Cardiac muscle cell (in vitro differentiated cells and primary cell): Measurements from ENCODE around the gene CBARP. TPM values are rescaled to one million over a fixed set of nuclear protein-coding genes. Genes with fewer than 3 reads are reported as not detected.

Experiments used
- DNase-seq, 2 donors: peaks; one replicate each; pipeline versions ENCODE4 v3.0.0 to v3.0.0-alpha.2; 2010 to 2017; ENCODE audit warnings: low read depth in 1 of 2, low spot score in 1 of 2
- H3K27ac ChIP-seq: fragments of 200-600 bp; sonication (generic); 2 replicates; pipeline ENCODE4 v1.5.1; 2016
- H3K27me3 ChIP-seq: fragments of 200-600 bp; sonication (generic); 2 replicates; pipeline ENCODE4 v1.6.0; 2016; ENCODE audit warnings: control low read depth
- H3K36me3 ChIP-seq: fragments of 200-600 bp; sonication (generic); 2 replicates; pipeline ENCODE4 v1.5.1; 2016; ENCODE audit warnings: control low read depth
- H3K4me1 ChIP-seq: fragments of 200-600 bp; sonication (generic); 2 replicates; pipeline ENCODE4 v1.8.1; 2017; ENCODE audit warnings: low read depth, mild to moderate bottlenecking, mixed run types
- H3K4me3 ChIP-seq: fragments of 200-600 bp; sonication (generic); 2 replicates; pipeline ENCODE4 v1.5.1; 2016; ENCODE audit warnings: mild to moderate bottlenecking
- H3K9me3 ChIP-seq: fragments of 200-600 bp; sonication (generic); 2 replicates; pipeline ENCODE4 v1.5.1; 2017; ENCODE audit warnings: low read depth, mild to moderate bottlenecking, control low read depth
- polyA plus RNA-seq: library from polyadenylated mRNA; unstranded; fragments of >200 nt; fragmentation: Nextera tagmentation; extraction: Ambion mirVana; gene quantifications from 2 replicates; pipeline ENCODE4 v1.2.1, GENCODE V29; 2016
- total RNA-seq: library from RNA; depleted of rRNA; stranded (reverse); fragments of >200 nt; gene quantifications from 2 replicates; pipeline ENCODE4 v1.2.3, GENCODE V29; 2016
- TF ChIP-seq, protein P1 (sequence below): IDR thresholded peaks from 2 replicates; pipeline ENCODE4 v1.5.1; 2012; ENCODE audit warnings: low read depth, mild to moderate bottlenecking, low read length

CBARP gene
- total and polyA plus RNA-seq, 2 experiments from 2014 or later: 22.1 to 29.1 TPM

DNA sequence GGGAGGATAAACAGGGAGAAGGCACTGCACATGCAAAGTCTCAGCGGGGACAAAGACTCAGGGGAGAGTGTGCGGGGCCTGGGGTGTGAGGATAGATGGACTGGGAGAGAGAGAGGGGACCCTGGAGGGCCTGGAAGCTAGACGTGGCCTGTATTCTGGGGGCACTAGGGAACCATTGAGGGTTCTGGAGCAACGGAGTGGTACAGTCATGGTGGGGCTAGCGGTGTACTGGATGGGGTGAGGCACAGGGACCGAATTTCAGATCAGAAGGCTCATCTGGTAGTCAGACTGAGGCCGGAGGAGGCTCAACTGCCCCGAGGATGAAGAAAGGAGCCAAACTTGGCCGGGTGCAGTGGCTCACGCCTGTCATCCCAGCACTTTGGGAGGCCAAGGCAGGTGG, 55.7 kb downstream of the CBARP start:
- TF ChIP-seq, protein P1, sequence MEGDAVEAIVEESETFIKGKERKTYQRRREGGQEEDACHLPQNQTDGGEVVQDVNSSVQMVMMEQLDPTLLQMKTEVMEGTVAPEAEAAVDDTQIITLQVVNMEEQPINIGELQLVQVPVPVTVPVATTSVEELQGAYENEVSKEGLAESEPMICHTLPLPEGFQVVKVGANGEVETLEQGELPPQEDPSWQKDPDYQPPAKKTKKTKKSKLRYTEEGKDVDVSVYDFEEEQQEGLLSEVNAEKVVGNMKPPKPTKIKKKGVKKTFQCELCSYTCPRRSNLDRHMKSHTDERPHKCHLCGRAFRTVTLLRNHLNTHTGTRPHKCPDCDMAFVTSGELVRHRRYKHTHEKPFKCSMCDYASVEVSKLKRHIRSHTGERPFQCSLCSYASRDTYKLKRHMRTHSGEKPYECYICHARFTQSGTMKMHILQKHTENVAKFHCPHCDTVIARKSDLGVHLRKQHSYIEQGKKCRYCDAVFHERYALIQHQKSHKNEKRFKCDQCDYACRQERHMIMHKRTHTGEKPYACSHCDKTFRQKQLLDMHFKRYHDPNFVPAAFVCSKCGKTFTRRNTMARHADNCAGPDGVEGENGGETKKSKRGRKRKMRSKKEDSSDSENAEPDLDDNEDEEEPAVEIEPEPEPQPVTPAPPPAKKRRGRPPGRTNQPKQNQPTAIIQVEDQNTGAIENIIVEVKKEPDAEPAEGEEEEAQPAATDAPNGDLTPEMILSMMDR: no peak

DNA sequence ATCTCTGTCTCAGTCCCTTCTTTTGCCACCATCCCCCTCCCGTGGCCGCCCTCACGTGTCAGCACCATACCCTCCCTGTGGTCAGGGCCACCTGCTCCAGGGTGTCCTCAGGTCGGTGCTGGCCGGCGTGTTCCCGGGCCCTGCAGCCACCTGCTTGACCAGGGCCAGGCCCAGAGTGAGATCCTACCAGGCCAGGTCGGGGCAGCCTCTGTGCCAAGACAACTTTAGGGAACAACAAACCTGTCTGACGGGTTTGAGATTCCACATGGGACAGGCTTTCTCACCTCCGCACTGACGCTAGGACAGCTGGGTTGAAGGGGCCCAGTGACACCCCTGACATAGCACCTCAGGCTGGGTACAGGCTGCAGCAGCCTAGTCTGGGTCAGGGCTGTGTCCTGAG, 56.2 kb downstream of the CBARP start:
- TF ChIP-seq, protein P1: no peak
- H3K27ac ChIP-seq: no peak overlapping the region
- no peak for DNase-seq
- no peaks in the 10 kb centered on the region for H3K27me3 ChIP-seq
- H3K4me3 ChIP-seq: no peak overlapping the region
- H3K9me3 ChIP-seq: no peaks in the 10 kb centered on the region
- H3K4me1 ChIP-seq: no peaks in the 10 kb centered on the region
- H3K36me3 ChIP-seq: no peaks in the 10 kb centered on the region

More for the DNA sequence above, 55.7 kb downstream of the CBARP start:
- Histone ChIP-seq H3K27ac (no peak overlapping the region), H3K4me1 (no peaks in the 10 kb centered on the region), H3K36me3 (no peaks in the 10 kb centered on the region), H3K27me3 (no peaks in the 10 kb centered on the region), H3K4me3 (no peak overlapping the region), H3K9me3 (no peaks in the 10 kb centered on the region)
- DNase-seq: no peak

Other genes with a start within 250 kb of the CBARP start
- gene GRIN3B, start 237.6 kb downstream of the CBARP start, total RNA-seq: 5.4 and 8.5 TPM in 2 replicates
- gene GRIN3B, start 237.6 kb downstream of the CBARP start, polyA plus RNA-seq: 3.0 and 4.9 TPM in 2 replicates
- gene TMEM259, start 216.9 kb downstream of the CBARP start, total RNA-seq: 228 and 370 TPM in 2 replicates
- 403 and 445 TPM in 2 replicates for gene TMEM259, start 216.9 kb downstream of the CBARP start, polyA plus RNA-seq
- gene RNU6-2, start 216.5 kb downstream of the CBARP start, total RNA-seq: not detected in 2 replicates
- not detected in 2 replicates for gene RNU6-2, start 216.5 kb downstream of the CBARP start, polyA plus RNA-seq
- 158 TPM in 2 replicates for gene CNN2, start 211.4 kb downstream of the CBARP start, total RNA-seq
- 183 and 185 TPM in 2 replicates for gene CNN2, start 211.4 kb downstream of the CBARP start, polyA plus RNA-seq
- 43.6 and 44.0 TPM in 2 replicates for gene ABCA7, start 197.9 kb downstream of the CBARP start, total RNA-seq
- 36.8 and 60.4 TPM in 2 replicates for gene ABCA7, start 197.9 kb downstream of the CBARP start, polyA plus RNA-seq
- 88.6 and 133 TPM in 2 replicates for gene ARHGAP45, start 170.8 kb downstream of the CBARP start, total RNA-seq
- 39.3 and 67.5 TPM in 2 replicates for gene ARHGAP45, start 170.8 kb downstream of the CBARP start, polyA plus RNA-seq
- gene POLR2E, start 142.6 kb downstream of the CBARP start, total RNA-seq: 371 and 410 TPM in 2 replicates
- gene POLR2E, start 142.6 kb downstream of the CBARP start, polyA plus RNA-seq: 409 and 487 TPM in 2 replicates
- 759 and 903 TPM in 2 replicates for gene GPX4, start 134.0 kb downstream of the CBARP start, total RNA-seq
- 826 and 860 TPM in 2 replicates for gene GPX4, start 134.0 kb downstream of the CBARP start, polyA plus RNA-seq
- gene SBNO2, start 63.7 kb downstream of the CBARP start, total RNA-seq: 23.0 and 28.5 TPM in 2 replicates
- 6.8 and 11.8 TPM in 2 replicates for gene SBNO2, start 63.7 kb downstream of the CBARP start, polyA plus RNA-seq
- 140 and 180 TPM in 2 replicates for gene STK11, start 32.2 kb downstream of the CBARP start, total RNA-seq
- 122 and 154 TPM in 2 replicates for gene STK11, start 32.2 kb downstream of the CBARP start, polyA plus RNA-seq
- gene ATP5F1D, start 3.7 kb upstream of the CBARP start, total RNA-seq: 188 and 355 TPM in 2 replicates
- 505 and 638 TPM in 2 replicates for gene ATP5F1D, start 3.7 kb upstream of the CBARP start, polyA plus RNA-seq
- gene MIDN, start 10.6 kb upstream of the CBARP start, total RNA-seq: 45.6 and 89.2 TPM in 2 replicates
- gene MIDN, start 10.6 kb upstream of the CBARP start, polyA plus RNA-seq: 58.1 and 76.0 TPM in 2 replicates
- gene CIRBP, start 31.3 kb upstream of the CBARP start, total RNA-seq: 1,112 and 2,236 TPM in 2 replicates
- gene CIRBP, start 31.3 kb upstream of the CBARP start, polyA plus RNA-seq: 716 and 851 TPM in 2 replicates
- gene FAM174C, start 37.5 kb upstream of the CBARP start, total RNA-seq: 31.2 and 44.9 TPM in 2 replicates
- gene FAM174C, start 37.5 kb upstream of the CBARP start, polyA plus RNA-seq: 34.0 and 34.4 TPM in 2 replicates
- 13.0 and 16.9 TPM in 2 replicates for gene EFNA2, start 47.9 kb upstream of the CBARP start, total RNA-seq
- gene EFNA2, start 47.9 kb upstream of the CBARP start, polyA plus RNA-seq: 0.34 and 0.44 TPM in 2 replicates
- 264 and 266 TPM in 2 replicates for gene NDUFS7, start 145.9 kb upstream of the CBARP start, total RNA-seq
- gene NDUFS7, start 145.9 kb upstream of the CBARP start, polyA plus RNA-seq: 455 and 472 TPM in 2 replicates
- 197 and 231 TPM in 2 replicates for gene GAMT, start 163.5 kb upstream of the CBARP start, total RNA-seq
- gene GAMT, start 163.5 kb upstream of the CBARP start, polyA plus RNA-seq: 180 and 231 TPM in 2 replicates
- 103 and 112 TPM in 2 replicates for gene DAZAP1, start 169.6 kb upstream of the CBARP start, total RNA-seq
- gene DAZAP1, start 169.6 kb upstream of the CBARP start, polyA plus RNA-seq: 41.8 and 43.0 TPM in 2 replicates
- gene RPS15, start 200.4 kb upstream of the CBARP start, total RNA-seq: 3,563 and 6,817 TPM in 2 replicates
- 1,008 and 1,129 TPM in 2 replicates for gene RPS15, start 200.4 kb upstream of the CBARP start, polyA plus RNA-seq
- 0.42 and 1.3 TPM in 2 replicates for gene APC2, start 212.1 kb upstream of the CBARP start, total RNA-seq
- 0.27 and 0.94 TPM in 2 replicates for gene APC2, start 212.1 kb upstream of the CBARP start, polyA plus RNA-seq
- 52.4 and 81.5 TPM in 2 replicates for gene C19orf25, start 241.2 kb upstream of the CBARP start, total RNA-seq
- gene C19orf25, start 241.2 kb upstream of the CBARP start, polyA plus RNA-seq: 56.9 and 84.9 TPM in 2 replicates